PC-3 (cell line): Measurements from ENCODE around the gene PDF. TPM values are rescaled to one million over a fixed set of nuclear protein-coding genes. Genes with fewer than 3 reads are reported as not detected.

Source experiments
- ATAC-seq: fragments of 200-7000 bp; cut with Tn5 transposase; 2 replicates; pipeline ENCODE4 v1.9.1; 2020; ENCODE audit warnings: mild to moderate bottlenecking, moderate library complexity
- BruUV-seq: library from RNA; stranded (reverse); fragments of 400-500 nt; replicated peaks from 2 replicates; lab custom pipeline; 2021; lab: Mats Ljungman, UMichigan
- CTCF ChIA-PET: fragments of 300-600 bp; sonication (Branson Sonifier 250); formaldehyde crosslinking; loops from one replicate; lab custom pipeline; 2022; ENCODE audit warnings: antibody characterized with exemption; lab: Charles Lee
- POLR2A ChIA-PET: fragments of 300-600 bp; sonication (Branson Sonifier 250); formaldehyde crosslinking; loops from one replicate; lab custom pipeline; 2022; ENCODE audit warnings: antibody characterized with exemption; ENCODE audit not compliant: unreplicated experiment; lab: Charles Lee
- DNase-seq: peaks from one replicate; pipeline ENCODE4 v3.0.0-alpha.2; 2015
- H2AFZ ChIP-seq: fragments of 300-600 bp; sonication (generic); 2 replicates; pipeline ENCODE4 v1.6.0; 2016; ENCODE audit warnings: antibody characterized with exemption, low read length
- H3F3A ChIP-seq: fragments of 300-600 bp; sonication (generic); one replicate; pipeline ENCODE4 v1.6.0; 2017; ENCODE audit warnings: antibody characterized with exemption, low read length, control low read depth, mild to moderate bottlenecking; ENCODE audit not compliant: unreplicated experiment
- H3K27ac ChIP-seq: fragments of 300-600 bp; sonication (generic); 2 replicates; pipeline ENCODE4 v1.5.1; 2016; ENCODE audit warnings: mild to moderate bottlenecking, low read length
- H3K27me3 ChIP-seq: fragments of 300-600 bp; sonication (generic); 2 replicates; pipeline ENCODE4 v1.6.1; 2016; ENCODE audit warnings: low read length, mixed read lengths
- H3K36me3 ChIP-seq: fragments of 300-600 bp; sonication (generic); 2 replicates; pipeline ENCODE4 v1.6.1; 2016; ENCODE audit warnings: low read depth, mixed run types, low read length, mixed read lengths
- H3K4me1 ChIP-seq: fragments of 300-600 bp; sonication (generic); 2 replicates; pipeline ENCODE4 v1.5.1; 2016; ENCODE audit warnings: low read length; ENCODE audit not compliant: insufficient read depth
- H3K4me2 ChIP-seq: fragments of 300-600 bp; sonication (generic); 2 replicates; pipeline ENCODE4 v1.6.0; 2016; ENCODE audit warnings: low read length
- H3K4me3 ChIP-seq: fragments of 300-600 bp; sonication (generic); 2 replicates; pipeline ENCODE4 v1.5.1; 2016; ENCODE audit warnings: mild to moderate bottlenecking, low read length, mixed read lengths
- H3K79me2 ChIP-seq: fragments of 300-600 bp; sonication (generic); 2 replicates; pipeline ENCODE4 v1.6.1; 2017; ENCODE audit warnings: low read length, mixed read lengths
- H3K9ac ChIP-seq: fragments of 300-600 bp; sonication (generic); 2 replicates; pipeline ENCODE4 v1.6.0; 2016; ENCODE audit warnings: mild to moderate bottlenecking, low read length
- H3K9me2 ChIP-seq: fragments of 300-600 bp; sonication (generic); replicated peaks from 2 replicates; pipeline ENCODE4 v1.6.1; 2016; ENCODE audit warnings: mixed run types, low read length, mixed read lengths
- H3K9me3 ChIP-seq: fragments of 300-600 bp; sonication (generic); 2 replicates; pipeline ENCODE4 v1.6.1; 2016; ENCODE audit warnings: low read length, mixed read lengths
- H4K20me1 ChIP-seq: fragments of 300-600 bp; sonication (generic); 2 replicates; pipeline ENCODE4 v1.6.1; 2016; ENCODE audit warnings: low read length, mixed read lengths
- CTCF ChIP-seq: fragments of 300-600 bp; sonication (generic); conservative IDR thresholded peaks from 2 replicates; pipeline ENCODE4 v1.5.1; 2017; ENCODE audit warnings: antibody characterized with exemption, low read depth, mild to moderate bottlenecking, low read length
- EZH2 ChIP-seq: fragments of 300-600 bp; sonication (generic); IDR thresholded peaks from one replicate; pipeline ENCODE4 v1.6.1; 2017; ENCODE audit warnings: antibody characterized with exemption, mild to moderate bottlenecking, low read length; ENCODE audit not compliant: unreplicated experiment
- EZH2phosphoT487 ChIP-seq: fragments of 300-600 bp; sonication (generic); IDR thresholded peaks from 2 replicates; pipeline ENCODE4 v1.6.1; 2018; ENCODE audit warnings: mild to moderate bottlenecking, antibody characterized with exemption, low read length, borderline replicate concordance
- intact Hi-C: fragments of 100-400 bp; cut with micrococcal nuclease; formaldehyde crosslinking; loops from 2 replicates; pipeline ENCODE4 v1.9.0; 2023
- total RNA-seq: library from RNA; depleted of rRNA; stranded (reverse); fragments of >200 nt; gene quantifications from 2 replicates; pipeline ENCODE4 v1.2.3, GENCODE V29; 2014

PDF gene
- total RNA-seq, 1 experiment from 2014 or later, result 30.6 TPM

GRCh38 chr16:69306031-69306430 is 24.4 kb downstream of the PDF start:
- BruUV-seq, result no TSS peak
- Histone ChIP-seq H3F3A (no peaks in the 10 kb centered on the region), H3K27me3 (no peaks in the 10 kb centered on the region), H3K36me3 (no peaks in the 10 kb centered on the region), H4K20me1 (no peaks in the 10 kb centered on the region), H2AFZ (no peak overlapping the region), H3K9me3 (no peaks in the 10 kb centered on the region), H3K27ac (no peak overlapping the region), H3K4me2 (no peak overlapping the region), H3K4me3 (no peak overlapping the region), H3K9me2 (no peaks in the 10 kb centered on the region), H3K9ac (no peak overlapping the region), H3K4me1 (no peaks in the 10 kb centered on the region), H3K79me2 (no peaks in the 10 kb centered on the region)
- no peak for DNase-seq
- POLR2A ChIA-PET, result no interaction called here
- CTCF ChIA-PET, result no interaction called here
- no peak for ATAC-seq
- intact Hi-C loops, result no loop called here
- TF ChIP-seq CTCF (no peak), EZH2 (no peak), EZH2phosphoT487 (no peak)

- intact Hi-C loops, result no loop called here
- ChIA-PET POLR2A (no interaction called here), CTCF (no interaction called here)
- DNase-seq (no peak), ATAC-seq (no peak)
- no peak overlapping the region for H2AFZ ChIP-seq
- H4K20me1 ChIP-seq, result no peaks in the 10 kb centered on the region
- H3K4me2 ChIP-seq, result no peak overlapping the region
- H3K9me3 ChIP-seq, result no peaks in the 10 kb centered on the region
- H3K4me3 ChIP-seq, result no peak overlapping the region
- no peaks in the 10 kb centered on the region for H3K9me2 ChIP-seq
- no peaks in the 10 kb centered on the region for H3K27me3 ChIP-seq
- no peak for TF ChIP-seq EZH2
- no peak for TF ChIP-seq EZH2phosphoT487
- TF ChIP-seq CTCF, result no peak
- H3K9ac ChIP-seq, result no peak overlapping the region
- no peaks in the 10 kb centered on the region for H3F3A ChIP-seq
- no peak overlapping the region for H3K27ac ChIP-seq
- BruUV-seq, result no TSS peak
- no peaks in the 10 kb centered on the region for H3K4me1 ChIP-seq
- no peaks in the 10 kb centered on the region for H3K79me2 ChIP-seq
- H3K36me3 ChIP-seq, result no peaks in the 10 kb centered on the region
Measured at GRCh38 chr16:69302301-69302700, 28.1 kb downstream of the PDF start.

DNA sequence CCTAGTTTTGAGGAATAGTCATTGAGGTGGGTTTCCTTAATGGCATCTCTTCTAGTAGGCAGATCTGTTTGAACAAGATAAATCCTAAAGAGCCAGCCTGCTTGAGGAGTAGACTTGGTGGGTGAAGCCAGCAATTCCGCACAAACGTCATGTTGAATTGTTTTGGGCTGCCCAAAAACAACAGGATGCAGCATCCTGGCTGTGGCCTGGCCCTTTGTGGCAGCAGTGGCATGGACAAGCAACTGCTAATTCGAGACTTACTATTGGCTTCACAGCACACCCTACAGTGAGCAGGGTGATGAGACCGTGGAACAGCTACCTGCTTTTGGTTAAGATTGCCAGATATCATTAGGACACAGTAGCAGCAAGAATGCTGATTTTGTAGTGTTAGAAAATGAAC is 28.5 kb downstream of the PDF start:
- Histone ChIP-seq H3F3A (no peaks in the 10 kb centered on the region), H3K27ac (no peak overlapping the region), H3K4me3 (no peak overlapping the region), H3K9me2 (no peaks in the 10 kb centered on the region), H4K20me1 (no peaks in the 10 kb centered on the region), H3K27me3 (no peaks in the 10 kb centered on the region), H3K9me3 (no peaks in the 10 kb centered on the region), H2AFZ (no peak overlapping the region), H3K4me1 (no peaks in the 10 kb centered on the region), H3K4me2 (no peak overlapping the region), H3K79me2 (no peaks in the 10 kb centered on the region), H3K36me3 (no peaks in the 10 kb centered on the region), H3K9ac (no peak overlapping the region)
- DNase-seq (no peak), ATAC-seq (no peak)
- ChIA-PET POLR2A (no interaction called here), CTCF (no interaction called here)
- intact Hi-C loops, result no loop called here
- TF ChIP-seq CTCF, result no peak
- no TSS peak for BruUV-seq
